ENCODE measurements around the gene SALL4. TPM values are rescaled to one million over a fixed set of nuclear protein-coding genes. Genes with fewer than 3 reads are reported as not detected.
"Not testable (repeated sequence)": the region's sequence is repeated elsewhere in the genome, so short reads cannot be mapped to it uniquely, and the experiment has no call there.

The SALL4 gene
- total RNA-seq, 6 donors from 2014 or later: 0.51 to 0.69 (median 0.52) TPM; not detected in 3

- no peaks in the 10 kb centered on the region for H3K9me3 ChIP-seq
- ATAC-seq (ENCODE audit: low FRiP score in 2 of 2): peak in 1 of 2 donors; percentile 37
- TF ChIP-seq CTCF (IDR thresholded peaks at IDR 0.05): no peak
- TF ChIP-seq EP300 (IDR thresholded peaks at IDR 0.05): no peak
- no peak for TF ChIP-seq POLR2A (IDR thresholded peaks at IDR 0.05)
- no peak for TF ChIP-seq POLR2AphosphoS5 (IDR thresholded peaks at IDR 0.05)
- no peak for DNase-seq
- WGBS, 2 donors: 21% methylated on average over 1 of the region's 1 CpG
- peak overlapping the region in 1 of 4 donors; percentile 52 for H3K27ac ChIP-seq
- H3K4me3 ChIP-seq: no peak overlapping the region
- peaks cover 4 to 20% (median 12%) of the 10 kb centered on the region in 4 donors for H3K4me1 ChIP-seq
- H3K27me3 ChIP-seq: no peaks in the 10 kb centered on the region
- no peaks in the 10 kb centered on the region for H3K36me3 ChIP-seq
Observed at GRCh38 chr20:51749674-51750036, 52.7 kb downstream of the SALL4 start.

- no peak for ATAC-seq (ENCODE audit: low FRiP score in 2 of 2)
Observed at GRCh38 chr20:51747182-51747911, 55.0 kb downstream of the SALL4 start.

GRCh38 chr20:51745804-51746203, 56.5 kb downstream of the SALL4 start:
- no peak for TF ChIP-seq EP300 (IDR thresholded peaks at IDR 0.05)
- TF ChIP-seq CTCF (IDR thresholded peaks at IDR 0.05): no peak
- no peak for TF ChIP-seq POLR2AphosphoS5 (IDR thresholded peaks at IDR 0.05)
- DNase-seq (no peak), ATAC-seq (ENCODE audit: low FRiP score in 2 of 2) (no peak)
- no peaks in the 10 kb centered on the region for H3K36me3 ChIP-seq
- no peak overlapping the region for H3K27ac ChIP-seq
- peaks cover 4 to 33% (median 7%) of the 10 kb centered on the region in 4 donors for H3K4me1 ChIP-seq
- no peak overlapping the region for H3K4me3 ChIP-seq
- 91 to 92% methylated on average over 3 of the region's 3 CpGs for WGBS, 2 donors
- no peaks in the 10 kb centered on the region for H3K27me3 ChIP-seq
- no peaks in the 10 kb centered on the region for H3K9me3 ChIP-seq

More at GRCh38 chr20:51747182-51747911, 55.0 kb downstream of the SALL4 start:
- DNase-seq: no peak
- Histone ChIP-seq H3K27ac (no peak overlapping the region), H3K4me3 (no peak overlapping the region), H3K4me1 (peaks cover 4 to 30% (median 8%) of the 10 kb centered on the region in 4 donors), H3K27me3 (no peaks in the 10 kb centered on the region), H3K9me3 (no peaks in the 10 kb centered on the region), H3K36me3 (no peaks in the 10 kb centered on the region)
- 80 to 82% methylated on average over 7 of the region's 7 CpGs for WGBS, 2 donors
- no peak for TF ChIP-seq CTCF (IDR thresholded peaks at IDR 0.05)
- no peak for TF ChIP-seq POLR2A (IDR thresholded peaks at IDR 0.05)
- TF ChIP-seq EP300 (IDR thresholded peaks at IDR 0.05): no peak
- no peak for TF ChIP-seq POLR2AphosphoS5 (IDR thresholded peaks at IDR 0.05)

GRCh38 chr20:51740838-51741237, 61.5 kb downstream of the SALL4 start:
- DNase-seq (no peak), ATAC-seq (ENCODE audit: low FRiP score in 2 of 2) (no peak)
- no peaks in the 10 kb centered on the region for H3K9me3 ChIP-seq
- no peaks in the 10 kb centered on the region for H3K27me3 ChIP-seq
- no peak overlapping the region for H3K27ac ChIP-seq
- H3K36me3 ChIP-seq: no peaks in the 10 kb centered on the region
- WGBS, 2 donors: 97% methylated on average over 3 of the region's 3 CpGs
- TF ChIP-seq CTCF (IDR thresholded peaks at IDR 0.05) (no peak), POLR2AphosphoS5 (IDR thresholded peaks at IDR 0.05) (no peak), EP300 (IDR thresholded peaks at IDR 0.05) (no peak), POLR2A (IDR thresholded peaks at IDR 0.05) (no peak)
- H3K4me3 ChIP-seq: no peak overlapping the region
- H3K4me1 ChIP-seq: peaks cover 0 to 23% (median 0%) of the 10 kb centered on the region in 4 donors

- not testable (repeated sequence) for H3K27me3 ChIP-seq; H3K27ac ChIP-seq; DNase-seq; H3K9me3 ChIP-seq; H3K36me3 ChIP-seq; H3K4me3 ChIP-seq; ATAC-seq (ENCODE audit: low FRiP score in 2 of 2)
- peaks cover 0 to 23% (median 0%) of the 10 kb centered on the region in 4 donors for H3K4me1 ChIP-seq
- 93 to 97% methylated on average over 5 to 7 of the region's 7 CpGs for WGBS, 2 donors
Observed at GRCh38 chr20:51740308-51740707, 62.0 kb downstream of the SALL4 start.

Measured in upper lobe of left lung (tissue), 6 donors.